HepG2 (cell line): ENCODE results near the gene SH3GLB2.

Source experiments
- CBX2 ChIP-seq, 2 experiments: fragments of 200-600 bp in 1 of 2; sonication (generic); formaldehyde crosslinking in 1 of 2; IDR thresholded peaks; 2 replicates each; pipeline versions ENCODE4 v1.7.0 to v1.8.1; 2018 to 2022; ENCODE audit warnings: low read depth in 2 of 2, low read length in 1 of 2, mild to moderate bottlenecking in 1 of 2, missing genetic modification reagents in 1 of 2
- CTCF ChIP-seq: sonication (generic); formaldehyde crosslinking; IDR thresholded peaks from 2 replicates; pipeline ENCODE4 v1.5.0; 2020; ENCODE audit warnings: mild to moderate bottlenecking, missing genetic modification reagents, moderate library complexity
- EZH2 ChIP-seq: conservative IDR thresholded peaks from 2 replicates; pipeline ENCODE4 v1.6.1; 2012; ENCODE audit warnings: mild to moderate bottlenecking, low read depth, low read length, moderate library complexity
- FOXA1 ChIP-seq, 2 experiments: fragments of 450-650 bp in 1 of 2; sonication (generic) in 1 of 2; formaldehyde crosslinking in 1 of 2; IDR thresholded peaks; 2 replicates each; pipeline versions ENCODE4 v1.4.0 to v1.6.1; 2016 to 2020; ENCODE audit warnings: missing genetic modification reagents in 1 of 2
- HINFP ChIP-seq: sonication (generic); formaldehyde crosslinking; IDR thresholded peaks from 2 replicates; pipeline ENCODE4 v1.4.0; 2020; ENCODE audit warnings: low read depth, mild to moderate bottlenecking, missing genetic modification reagents
- POGZ ChIP-seq: sonication (generic); formaldehyde crosslinking; IDR thresholded peaks from 2 replicates; pipeline ENCODE4 v1.4.0; 2020; ENCODE audit warnings: mild to moderate bottlenecking, missing genetic modification reagents
- POLR2AphosphoS5 ChIP-seq: IDR thresholded peaks from 2 replicates; pipeline ENCODE4 v1.6.1; 2012; ENCODE audit warnings: low read depth, low read length
- RAD51 ChIP-seq: fragments of 450-650 bp; IDR thresholded peaks from 2 replicates; pipeline ENCODE4 v1.6.1; 2016; ENCODE audit warnings: borderline replicate concordance
- SP2 ChIP-seq: sonication (generic); formaldehyde crosslinking; IDR thresholded peaks from 2 replicates; pipeline ENCODE4 v1.5.1; 2020; ENCODE audit warnings: mild to moderate bottlenecking, missing genetic modification reagents

GRCh38 chr9:129074106-129074505, 46.0 kb upstream of the SH3GLB2 start:
- no peak for TF ChIP-seq POGZ (CRISPR knock-in tag)
- no peak for TF ChIP-seq CBX2 (IDR thresholded peaks at IDR 0.05; ENCODE audit: low read depth, low read length)
- TF ChIP-seq CBX2 (CRISPR knock-in tag; IDR thresholded peaks at IDR 0.05; ENCODE audit: low read depth), result no peak
- TF ChIP-seq EZH2, result no peak
- no peak for TF ChIP-seq FOXA1 (IDR thresholded peaks at IDR 0.05)
- TF ChIP-seq FOXA1 (CRISPR knock-in tag; IDR thresholded peaks at IDR 0.05), result no peak
- TF ChIP-seq SP2 (CRISPR knock-in tag), result no peak
- TF ChIP-seq RAD51, result no peak
- no peak for TF ChIP-seq CTCF
- TF ChIP-seq POLR2AphosphoS5, result no peak
- TF ChIP-seq HINFP (CRISPR knock-in tag), result no peak
